HUES64 (cell line): ENCODE results near the gene ATP11A.

ENCODE experiments used
- H3K27ac ChIP-seq: 2 replicates; pipeline ENCODE4 v1.7.0; 2013; ENCODE audit warnings: low read depth, low read length, inconsistent platforms
- H3K27me3 ChIP-seq: 2 replicates; pipeline ENCODE4 v1.6.1; 2013; ENCODE audit warnings: mild to moderate bottlenecking, low read length; ENCODE audit not compliant: insufficient read depth
- H3K36me3 ChIP-seq: 2 replicates; pipeline ENCODE4 v1.6.1; 2013; ENCODE audit warnings: mild to moderate bottlenecking, low read length; ENCODE audit not compliant: insufficient read depth
- H3K4me1 ChIP-seq: 2 replicates; pipeline ENCODE4 v1.6.1; 2013; ENCODE audit warnings: mild to moderate bottlenecking, low read length, moderate library complexity; ENCODE audit not compliant: insufficient read depth
- H3K4me3 ChIP-seq: 2 replicates; pipeline ENCODE4 v1.5.1; 2013; ENCODE audit warnings: mild to moderate bottlenecking, low read length, moderate library complexity
- H3K9ac ChIP-seq: 2 replicates; pipeline ENCODE4 v1.6.1; 2013; ENCODE audit warnings: mild to moderate bottlenecking, low read depth, low read length
- H3K9me3 ChIP-seq: 2 replicates; pipeline ENCODE4 v1.6.1; 2013; ENCODE audit warnings: low read depth, low read length; ENCODE audit not compliant: insufficient read depth
- WGBS: fragments of 150-250, 120-280 bp; methylation state at CpG from one replicate; pipeline ENCODE4 v1.1.7; 2013; ENCODE audit warnings: missing lambda C conversion rate; 5-methylcytosine and 5-hydroxymethylcytosine counted together

Gene ATP11A

DNA sequence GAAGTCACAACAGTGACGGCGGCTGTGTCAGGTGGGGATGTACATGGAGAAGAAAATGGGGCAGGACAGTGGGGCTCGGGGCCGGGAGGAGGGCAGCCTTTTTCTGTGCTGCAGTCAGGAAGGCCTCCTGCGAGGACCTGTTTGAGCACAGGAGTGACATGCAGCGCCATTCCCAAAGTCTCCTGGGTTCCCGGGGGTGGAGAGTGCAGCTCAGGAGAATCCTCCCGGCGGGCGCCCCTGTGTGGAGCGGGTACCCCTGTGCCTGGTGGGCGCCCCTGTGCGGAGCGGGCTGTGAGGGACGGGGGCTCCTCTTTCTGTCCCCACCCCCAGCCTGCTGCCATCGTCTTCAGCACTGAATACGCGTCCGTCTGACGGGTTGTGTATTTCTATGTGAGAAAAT, 62.4 kb downstream of the ATP11A start:
- WGBS, result 95% methylated on average over 19 of the region's 20 CpGs

DNA sequence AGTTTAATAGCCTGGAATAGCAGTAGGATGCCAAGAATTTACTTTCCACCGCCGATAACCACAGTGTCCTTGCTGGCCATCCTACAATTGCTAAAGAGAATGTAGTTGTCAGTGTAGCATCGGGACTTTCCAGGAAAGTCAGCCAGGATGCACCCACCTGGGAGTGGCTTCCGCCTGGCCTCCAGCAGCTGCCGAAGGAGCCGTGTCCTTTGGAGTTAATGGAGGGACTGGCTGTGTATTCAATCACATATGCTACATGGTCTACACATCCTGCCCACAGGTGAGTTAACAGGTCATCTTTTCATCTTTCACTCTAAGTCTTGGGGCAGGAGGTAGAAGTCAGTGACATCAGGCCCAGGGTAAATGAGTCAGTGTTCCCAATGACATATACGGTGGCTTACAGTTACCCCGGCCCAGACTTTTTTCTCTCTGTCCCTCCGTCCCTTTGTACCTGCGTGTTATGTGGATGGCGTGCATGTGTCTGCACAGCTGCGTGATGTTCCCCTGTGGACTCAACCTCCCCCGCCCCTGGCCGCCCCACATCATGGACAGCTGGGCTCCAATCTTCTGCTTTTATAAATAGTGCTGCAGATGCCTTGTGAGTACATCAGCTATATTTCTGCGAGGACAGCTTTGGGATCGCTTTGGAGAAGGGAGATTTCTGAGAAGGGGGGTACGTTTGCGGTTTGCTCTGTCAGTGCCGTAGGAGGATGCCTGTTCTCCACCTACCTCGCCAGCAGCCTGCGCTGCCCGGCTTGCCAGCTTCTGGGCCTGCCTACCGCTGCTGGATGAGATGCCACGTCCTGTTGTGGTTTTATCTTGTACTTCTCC, 63.1 kb downstream of the ATP11A start:
- Histone ChIP-seq H3K36me3 (no peaks in the 10 kb centered on the region), H3K4me3 (no peak overlapping the region), H3K4me1 (peaks cover 7% of the 10 kb centered on the region; the same call in 1 of the 2 replicates), H3K9ac (no peak overlapping the region), H3K27ac (no peak overlapping the region), H3K9me3 (no peaks in the 10 kb centered on the region), H3K27me3 (no peaks in the 10 kb centered on the region)
- 94% methylated on average over 24 of the region's 24 CpGs for WGBS

More for the DNA sequence above, 62.4 kb downstream of the ATP11A start:
- Histone ChIP-seq H3K27me3 (no peaks in the 10 kb centered on the region), H3K9me3 (no peaks in the 10 kb centered on the region), H3K4me3 (no peak overlapping the region), H3K36me3 (no peaks in the 10 kb centered on the region), H3K27ac (no peak overlapping the region), H3K9ac (no peak overlapping the region), H3K4me1 (peaks cover 6% of the 10 kb centered on the region; the same call in 1 of the 2 replicates)

DNA sequence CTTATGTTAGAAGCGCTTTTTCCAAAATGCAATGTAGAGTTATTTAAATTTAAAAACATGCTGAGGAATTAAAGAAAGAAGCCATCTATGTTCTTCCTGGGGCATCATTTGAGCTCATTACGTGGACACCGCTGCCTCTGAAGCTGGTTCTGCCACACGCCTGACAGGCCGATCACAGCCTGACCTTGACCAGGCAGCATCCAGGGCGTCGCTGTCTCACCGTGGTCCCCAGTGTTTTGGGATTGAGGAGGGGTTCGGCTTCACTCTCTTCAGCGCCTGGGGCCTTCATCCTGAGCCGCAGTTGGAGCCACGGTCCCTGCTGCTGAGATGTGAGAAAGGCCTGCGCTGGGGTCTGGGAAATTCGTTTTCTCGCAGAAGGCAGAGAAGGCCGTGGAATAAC, 64.0 kb downstream of the ATP11A start:
- no peaks in the 10 kb centered on the region for H3K27me3 ChIP-seq
- H3K36me3 ChIP-seq, result no peaks in the 10 kb centered on the region
- no peak overlapping the region for H3K4me3 ChIP-seq
- peaks cover 7% of the 10 kb centered on the region; the same call in 1 of the 2 replicates for H3K4me1 ChIP-seq
- H3K9ac ChIP-seq, result no peak overlapping the region
- H3K9me3 ChIP-seq, result no peaks in the 10 kb centered on the region
- 94% methylated on average over 16 of the region's 16 CpGs for WGBS
- no peak overlapping the region for H3K27ac ChIP-seq

DNA sequence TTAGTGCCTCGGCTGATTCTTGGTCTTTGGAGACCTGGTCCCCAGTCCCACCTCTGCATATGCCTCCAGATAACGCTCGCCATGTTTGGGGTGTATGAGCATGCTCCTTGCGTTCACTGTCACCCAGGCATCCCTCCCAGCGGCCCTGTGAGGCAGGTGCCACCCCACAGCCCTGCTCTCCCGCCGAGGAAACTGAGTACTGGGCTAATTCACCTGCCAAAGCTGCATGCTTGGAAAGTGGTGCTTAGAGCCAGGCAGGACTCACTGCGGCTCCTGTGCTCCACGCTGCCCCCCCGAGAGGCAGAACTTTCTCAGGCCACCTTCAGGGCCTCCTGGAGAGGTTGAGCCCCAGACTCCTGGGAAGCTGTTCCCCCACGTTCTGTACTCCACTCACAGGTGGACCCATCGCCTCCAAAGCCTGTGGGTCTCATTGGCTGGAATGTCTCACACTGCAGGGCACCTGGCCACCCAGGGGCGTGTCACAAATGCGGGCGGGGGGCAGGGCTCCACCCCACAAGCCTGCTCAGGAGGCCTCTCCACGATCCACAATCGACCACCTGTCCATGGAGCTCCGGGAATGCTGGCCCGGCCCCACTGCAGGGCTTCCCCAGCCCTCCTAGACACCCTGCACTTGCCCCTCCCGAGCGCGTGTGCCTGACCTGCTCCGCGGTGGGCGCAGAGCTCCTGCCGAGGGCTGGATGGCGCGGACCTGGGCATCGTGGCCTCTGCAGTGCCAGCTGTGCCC, 64.6 kb downstream of the ATP11A start:
- peaks cover 7% of the 10 kb centered on the region; the same call in 1 of the 2 replicates for H3K4me1 ChIP-seq
- no peaks in the 10 kb centered on the region for H3K27me3 ChIP-seq
- no peaks in the 10 kb centered on the region for H3K36me3 ChIP-seq
- no peak overlapping the region for H3K4me3 ChIP-seq
- H3K9ac ChIP-seq, result no peak overlapping the region
- 93% methylated on average over 29 of the region's 29 CpGs for WGBS
- H3K9me3 ChIP-seq, result no peaks in the 10 kb centered on the region
- H3K27ac ChIP-seq, result no peak overlapping the region

DNA sequence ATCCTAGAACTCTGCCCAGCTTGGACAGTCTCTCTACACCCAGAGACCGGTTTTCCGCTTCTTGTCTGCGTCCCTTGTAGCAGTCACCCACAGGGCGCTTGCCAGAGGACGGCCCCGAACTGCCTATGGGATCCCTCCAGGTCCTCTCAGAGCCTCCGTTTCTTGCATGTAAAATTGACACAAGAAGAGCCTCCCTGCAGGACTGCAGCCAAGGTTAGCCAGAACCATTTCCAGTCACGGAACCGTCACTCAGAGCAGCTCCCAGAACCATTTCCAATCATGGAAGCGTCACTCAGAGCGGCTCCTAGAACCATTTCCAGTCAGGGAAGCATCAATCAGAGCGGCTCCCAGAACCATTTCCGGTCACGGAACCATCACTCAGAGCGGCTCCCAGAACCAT, 65.5 kb downstream of the ATP11A start:
- Histone ChIP-seq H3K4me3 (no peak overlapping the region), H3K27me3 (no peaks in the 10 kb centered on the region), H3K9me3 (no peaks in the 10 kb centered on the region), H3K9ac (no peak overlapping the region), H3K36me3 (no peaks in the 10 kb centered on the region), H3K27ac (no peak overlapping the region), H3K4me1 (peaks cover 7% of the 10 kb centered on the region; the same call in 1 of the 2 replicates)
- 89% methylated on average over 15 of the region's 15 CpGs for WGBS

DNA sequence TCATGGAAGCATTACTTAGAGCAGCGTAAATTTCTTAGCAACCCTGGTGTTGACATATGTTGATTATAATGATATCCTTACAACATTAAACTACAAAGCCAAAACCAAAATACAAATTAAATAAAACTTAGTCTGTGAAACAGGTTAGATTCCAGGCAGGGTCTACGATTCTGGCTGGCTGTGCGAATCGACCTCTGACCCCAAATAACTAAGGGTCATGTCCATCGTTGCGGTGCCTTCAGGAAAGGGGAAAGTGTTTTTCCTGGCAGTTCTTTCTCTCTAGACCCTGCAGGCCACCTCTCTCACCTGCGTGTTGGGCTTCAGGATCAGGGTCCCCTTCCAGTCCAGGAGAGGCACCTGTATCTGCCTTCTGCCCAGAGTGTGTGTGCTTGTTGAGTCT, 66.2 kb downstream of the ATP11A start:
- Histone ChIP-seq H3K9me3 (no peaks in the 10 kb centered on the region), H3K27ac (no peak overlapping the region), H3K36me3 (no peaks in the 10 kb centered on the region), H3K27me3 (no peaks in the 10 kb centered on the region), H3K9ac (no peak overlapping the region), H3K4me3 (no peak overlapping the region), H3K4me1 (peaks cover 7% of the 10 kb centered on the region; the same call in 1 of the 2 replicates)
- 95% methylated on average over 7 of the region's 7 CpGs for WGBS

DNA sequence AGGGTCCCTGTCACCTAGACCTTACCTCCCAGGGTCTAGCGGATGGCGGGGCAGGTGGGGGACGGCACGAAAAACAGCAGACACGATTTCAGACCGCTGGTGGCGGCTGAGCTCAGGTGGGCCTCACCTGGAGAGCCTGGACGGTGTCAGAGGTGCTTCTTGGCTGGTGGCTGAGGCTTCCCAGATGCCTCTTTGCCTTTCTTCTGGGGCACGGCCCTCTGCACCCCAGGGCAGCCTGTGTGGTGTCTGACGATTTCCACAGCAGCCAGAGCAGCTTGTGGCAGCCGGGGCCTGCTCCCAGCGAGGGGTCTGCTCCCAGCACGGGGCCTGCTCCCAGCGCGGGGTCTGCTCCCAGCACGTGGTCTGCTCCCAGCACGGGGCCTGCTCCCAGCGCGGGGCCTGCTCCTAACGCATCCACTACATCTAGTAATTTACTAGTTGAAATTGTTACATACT, 66.7 kb downstream of the ATP11A start:
- Histone ChIP-seq H3K27ac (0 out of 2 replicates have a peak overlapping the region, but pooled peaks have one; percentile 22), H3K9ac (no peak overlapping the region), H3K36me3 (no peaks in the 10 kb centered on the region), H3K27me3 (no peaks in the 10 kb centered on the region), H3K9me3 (no peaks in the 10 kb centered on the region), H3K4me3 (no peak overlapping the region), H3K4me1 (peaks cover 7% of the 10 kb centered on the region; the same call in 1 of the 2 replicates)
- 82% methylated on average over 17 of the region's 20 CpGs for WGBS

DNA sequence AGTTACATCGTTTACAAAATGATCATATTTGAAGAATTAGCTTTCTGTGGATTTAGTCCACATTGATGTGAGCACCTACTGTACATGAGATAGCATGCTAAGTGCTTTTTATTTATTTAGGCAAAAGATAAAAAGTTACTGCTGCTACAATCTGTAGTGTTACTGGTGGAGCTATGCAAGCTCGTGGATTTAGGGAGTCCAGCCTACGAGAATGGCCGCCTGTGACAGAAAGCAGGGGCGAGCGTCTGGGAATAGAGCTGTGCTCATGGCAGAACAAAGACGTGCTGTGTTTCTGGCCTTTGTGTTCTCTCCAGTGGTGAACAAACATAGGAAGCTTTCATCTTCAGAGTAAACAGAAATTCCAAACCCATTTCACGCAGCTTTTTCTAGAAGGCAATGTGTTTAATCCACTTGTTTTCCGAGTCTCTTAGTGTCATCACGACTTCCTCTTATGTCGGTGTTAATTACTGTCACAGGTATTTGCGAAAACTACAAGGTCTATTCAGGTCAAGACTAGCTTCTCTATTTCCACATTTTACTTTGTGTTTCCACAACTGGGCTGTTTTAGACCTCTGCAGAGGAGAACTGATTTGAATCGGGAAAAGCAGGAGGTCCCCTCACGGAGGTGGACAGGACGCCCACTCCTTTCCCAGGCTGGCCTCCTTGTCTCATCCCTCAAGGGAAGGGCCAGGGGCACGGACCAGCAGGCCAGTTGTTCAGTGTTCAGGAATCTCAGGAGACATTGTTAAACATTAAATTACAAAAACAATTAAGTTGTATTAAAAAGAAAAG, 67.3 kb downstream of the ATP11A start:
- no peak overlapping the region for H3K9ac ChIP-seq
- no peaks in the 10 kb centered on the region for H3K9me3 ChIP-seq
- no peak overlapping the region for H3K4me3 ChIP-seq
- H3K27ac ChIP-seq, result 0 out of 2 replicates have a peak overlapping the region, but pooled peaks have one; percentile 22
- H3K27me3 ChIP-seq, result no peaks in the 10 kb centered on the region
- H3K4me1 ChIP-seq, result peaks cover 11% of the 10 kb centered on the region; the same call in 1 of the 2 replicates
- no peaks in the 10 kb centered on the region for H3K36me3 ChIP-seq
- WGBS, result 90% methylated on average over 16 of the region's 16 CpGs

DNA sequence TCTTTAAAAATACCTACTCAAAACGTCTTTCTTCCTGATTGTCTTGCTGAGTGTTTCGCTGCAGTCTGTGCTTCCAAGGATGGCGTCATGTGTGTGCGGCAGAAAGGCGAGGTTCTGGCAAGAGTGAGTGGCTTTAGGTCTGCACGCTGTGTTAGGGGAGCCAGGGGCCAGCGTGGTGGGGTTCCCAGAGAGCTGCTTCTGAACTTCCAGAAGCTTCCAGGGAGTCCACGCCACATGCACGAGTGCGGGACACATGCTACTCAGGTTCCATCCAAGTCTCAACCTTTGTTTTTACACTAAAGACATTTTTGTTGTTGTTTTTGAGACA, 67.9 kb downstream of the ATP11A start:
- Histone ChIP-seq H3K9ac (no peak overlapping the region), H3K36me3 (no peaks in the 10 kb centered on the region), H3K9me3 (no peaks in the 10 kb centered on the region), H3K27ac (no peak overlapping the region), H3K4me1 (peaks cover 15% of the 10 kb centered on the region; the same call in 1 of the 2 replicates), H3K27me3 (no peaks in the 10 kb centered on the region), H3K4me3 (no peak overlapping the region)
- WGBS, result 96% methylated on average over 10 of the region's 10 CpGs

DNA sequence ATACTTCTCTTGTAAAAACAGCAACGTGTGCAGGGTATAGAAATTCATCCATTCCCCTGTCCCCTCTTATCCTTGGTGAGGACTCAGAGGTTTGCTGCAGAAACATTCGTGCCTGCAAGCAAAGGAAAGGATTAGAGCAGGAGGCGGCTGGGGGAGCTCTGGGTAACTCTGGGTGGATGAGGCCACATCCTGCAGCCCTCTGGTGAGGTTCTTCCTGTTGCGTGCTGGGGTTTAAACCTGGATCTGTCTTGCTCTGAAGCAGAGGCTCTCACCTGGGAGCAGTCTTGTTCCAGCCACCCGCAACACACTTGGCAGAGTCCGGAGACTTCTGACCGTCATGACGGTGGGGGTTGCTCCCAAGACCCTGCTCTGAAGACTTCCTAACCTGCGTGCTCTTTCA, 69.2 kb downstream of the ATP11A start:
- no peak overlapping the region for H3K9ac ChIP-seq
- peaks cover 15% of the 10 kb centered on the region; the same call in 1 of the 2 replicates for H3K4me1 ChIP-seq
- H3K9me3 ChIP-seq, result no peaks in the 10 kb centered on the region
- H3K27ac ChIP-seq, result no peak overlapping the region
- H3K4me3 ChIP-seq, result no peak overlapping the region
- no peaks in the 10 kb centered on the region for H3K27me3 ChIP-seq
- 83% methylated on average over 9 of the region's 9 CpGs for WGBS
- H3K36me3 ChIP-seq, result no peaks in the 10 kb centered on the region
